HCT116 (cell line): ENCODE measurements around the gene TENM3. TPM values are rescaled to one million over a fixed set of nuclear protein-coding genes. Genes with fewer than 3 reads are reported as not detected.

Experiments
- ATAC-seq: fragments of 200-7000 bp; cut with Tn5 transposase; 2 replicates; pipeline ENCODE4 v1.9.1; 2020; ENCODE audit warnings: mild to moderate bottlenecking, moderate library complexity
- BruUV-seq: library from RNA; stranded (reverse); fragments of 400-500 nt; replicated peaks from 2 replicates; lab custom pipeline; 2021; lab: Mats Ljungman, UMichigan
- CTCF ChIA-PET: fragments of 300-600 bp; sonication (Branson Sonifier 250); formaldehyde crosslinking; loops from one replicate; lab custom pipeline; 2021; ENCODE audit warnings: antibody characterized with exemption; lab: Charles Lee
- POLR2A ChIA-PET: fragments of 300-600, 350-600 bp; sonication (Branson Sonifier 250); formaldehyde crosslinking; loops from one replicate; lab custom pipeline; 2021; ENCODE audit warnings: antibody characterized with exemption; lab: Charles Lee
- RAD21 ChIA-PET, 2 experiments: fragments of 300-600 bp; sonication (Branson Sonifier 250); formaldehyde crosslinking; loops; one replicate each; lab custom pipeline; 2023; ENCODE audit warnings: low total read pairs in 2 of 2; ENCODE audit not compliant: uncharacterized antibody in 2 of 2, unreplicated experiment in 2 of 2, low non-redundant PET in 1 of 2; lab: Charles Lee
- DNase-seq: peaks from one replicate; pipeline ENCODE4 v3.0.0-alpha.2; 2010; ENCODE audit warnings: low read depth, low spot score
- H2AFZ ChIP-seq: fragments of 200-600 bp; shearing (Covaris generic), sonication (generic); 2 replicates; pipeline ENCODE4 v1.6.1; 2017; ENCODE audit warnings: low read depth, mixed run types, mixed read lengths, antibody characterized with exemption, low read length; ENCODE audit not compliant: poor library complexity, severe bottlenecking
- H3K27ac ChIP-seq: 2 replicates; pipeline ENCODE4 v1.5.1; 2012; ENCODE audit warnings: low read depth, low read length
- H3K27me3 ChIP-seq: fragments of 200-600 bp; sonication (generic); 2 replicates; pipeline ENCODE4 v1.6.1; 2016; ENCODE audit warnings: mixed run types, low read length, mixed read lengths; ENCODE audit not compliant: insufficient read depth
- H3K36me3 ChIP-seq, 2 experiments: fragments of 200-500 bp in 1 of 2; fragments of 200-600 bp in 1 of 2; sonication (Bioruptor generic) in 1 of 2; sonication (generic) in 1 of 2; 2 replicates each; pipeline versions ENCODE4 v1.5.1 to v1.6.1; 2014 to 2016; ENCODE audit warnings: low read length in 2 of 2, inconsistent platforms in 1 of 2, mixed read lengths in 1 of 2, mixed run types in 1 of 2; ENCODE audit not compliant: insufficient read depth in 2 of 2, control insufficient read depth in 1 of 2
- H3K4me1 ChIP-seq, 2 experiments: fragments of 200-600 bp in 1 of 2; sonication (generic) in 1 of 2; 2 replicates each; pipeline versions ENCODE4 v1.5.1 to v1.6.1; 2012 to 2017; ENCODE audit warnings: low read length in 2 of 2, inconsistent platforms in 1 of 2, mild to moderate bottlenecking in 1 of 2, mixed read lengths in 1 of 2, mixed run types in 1 of 2, moderate library complexity in 1 of 2; ENCODE audit not compliant: insufficient read depth in 2 of 2, control insufficient read depth in 1 of 2
- H3K4me2 ChIP-seq: fragments of 200-600 bp; sonication (generic); 2 replicates; pipeline ENCODE4 v1.6.1; 2017; ENCODE audit warnings: mixed run types, low read length, mixed read lengths
- H3K4me3 ChIP-seq, 2 experiments: fragments of 200-600 bp in 1 of 2; sonication (generic) in 1 of 2; replicated peaks in 1 of 2; 2 replicates each; pipeline ENCODE4 v1.5.1; 2011 to 2016; ENCODE audit warnings: low read length in 2 of 2, control low read depth in 1 of 2, low read depth in 1 of 2, mild to moderate bottlenecking in 1 of 2, mixed read lengths in 1 of 2, mixed run types in 1 of 2
- H3K79me2 ChIP-seq: fragments of 200-600 bp; sonication (generic); 2 replicates; pipeline ENCODE4 v1.6.1; 2017; ENCODE audit warnings: mild to moderate bottlenecking, mixed run types, low read length, moderate library complexity, mixed read lengths; ENCODE audit not compliant: insufficient read depth
- H3K9ac ChIP-seq: fragments of 200-600 bp; sonication (generic); 2 replicates; pipeline ENCODE4 v1.6.1; 2016; ENCODE audit warnings: low read length, mixed read lengths
- H3K9me2 ChIP-seq: fragments of 200-600 bp; sonication (generic), shearing (Covaris generic); 2 replicates; pipeline ENCODE4 v1.6.1; 2017; ENCODE audit warnings: mixed run types, mild to moderate bottlenecking, moderate library complexity; ENCODE audit not compliant: insufficient read depth
- H3K9me3 ChIP-seq, 2 experiments: fragments of 200-500 bp in 1 of 2; fragments of 200-600 bp in 1 of 2; sonication (Bioruptor generic) in 1 of 2; sonication (generic) in 1 of 2; 2 replicates each; pipeline ENCODE4 v1.6.1; 2014 to 2017; ENCODE audit warnings: low read length in 2 of 2, mixed read lengths in 2 of 2, inconsistent platforms in 1 of 2, low read depth in 1 of 2, mild to moderate bottlenecking in 1 of 2, mixed run types in 1 of 2, moderate library complexity in 1 of 2; ENCODE audit not compliant: control insufficient read depth in 1 of 2, insufficient read depth in 1 of 2
- H4K20me1 ChIP-seq: fragments of 200-600 bp; sonication (generic), shearing (Covaris generic); 2 replicates; pipeline ENCODE4 v1.6.1; 2017; ENCODE audit warnings: mixed run types, mild to moderate bottlenecking, moderate library complexity; ENCODE audit not compliant: insufficient read depth
- ATF3 ChIP-seq: IDR thresholded peaks from 2 replicates; pipeline ENCODE4 v1.6.1; 2012
- CBX3 ChIP-seq: IDR thresholded peaks from 2 replicates; pipeline ENCODE4 v1.6.1; 2012; ENCODE audit warnings: low read depth
- EGR1 ChIP-seq: IDR thresholded peaks from 2 replicates; pipeline ENCODE4 v1.6.1; 2012; ENCODE audit warnings: low read depth
- EZH2 ChIP-seq: fragments of 200-600 bp; sonication (generic); IDR thresholded peaks from 2 replicates; pipeline ENCODE4 v1.6.1; 2017; ENCODE audit warnings: antibody characterized with exemption, mixed run types
- EZH2phosphoT487 ChIP-seq: fragments of 200-600 bp; IDR thresholded peaks from 2 replicates; pipeline ENCODE4 v1.6.1; 2018; ENCODE audit warnings: antibody characterized with exemption, borderline replicate concordance
- FOSL1 ChIP-seq: IDR thresholded peaks from 2 replicates; pipeline ENCODE4 v1.6.1; 2012; ENCODE audit warnings: low read depth
- JUND ChIP-seq: IDR thresholded peaks from 2 replicates; pipeline ENCODE4 v1.6.1; 2012
- MAX ChIP-seq: IDR thresholded peaks from 2 replicates; pipeline ENCODE4 v1.6.1; 2012
- POLR2AphosphoS5 ChIP-seq: IDR thresholded peaks from 2 replicates; pipeline ENCODE4 v1.6.1; 2011; ENCODE audit warnings: mild to moderate bottlenecking, low read depth, low read length, moderate library complexity
- REST ChIP-seq: IDR thresholded peaks from 2 replicates; pipeline ENCODE4 v1.6.1; 2012; ENCODE audit warnings: low read depth
- SIN3A ChIP-seq: IDR thresholded peaks from 2 replicates; pipeline ENCODE4 v1.6.1; 2012; ENCODE audit warnings: low read depth
- SP1 ChIP-seq: IDR thresholded peaks from 2 replicates; pipeline ENCODE4 v1.6.1; 2012; ENCODE audit warnings: low read depth
- YY1 ChIP-seq: IDR thresholded peaks from 2 replicates; pipeline ENCODE4 v1.6.1; 2011; ENCODE audit warnings: low read length, low read depth, moderate library complexity, mild to moderate bottlenecking; ENCODE audit not compliant: insufficient replicate concordance; ENCODE audit errors: extremely low read depth
- ZBTB33 ChIP-seq: IDR thresholded peaks from 2 replicates; pipeline ENCODE4 v1.6.1; 2011; ENCODE audit warnings: mild to moderate bottlenecking, low read length, moderate library complexity; ENCODE audit not compliant: insufficient replicate concordance; ENCODE audit errors: extremely low read depth
- ZNF274 ChIP-seq: fragments of 200-500 bp; sonication (Bioruptor generic); IDR thresholded peaks from 2 replicates; pipeline ENCODE4 v1.6.1; 2014; ENCODE audit warnings: mild to moderate bottlenecking, low read depth, low read length, inconsistent platforms
- intact Hi-C: fragments of 100-400 bp; cut with micrococcal nuclease; formaldehyde crosslinking; loops from 2 replicates; pipeline ENCODE4 v1.10.0; 2022
- total RNA-seq: library from RNA; stranded (reverse); gene quantifications from one replicate; pipeline ENCODE4 v1.2.1, GENCODE V29; 2021; ENCODE audit not compliant: unreplicated experiment

The TENM3 gene
- total RNA-seq, 1 experiment from 2014 or later: 0.54 TPM

- peaks cover 14% of the 10 kb centered on the region for H3K27me3 ChIP-seq
- H4K20me1 ChIP-seq: no peaks in the 10 kb centered on the region; the same call in 1 of the 2 replicates
- ChIA-PET POLR2A (no interaction called here), RAD21 (no interaction called here)
- no peaks in the 10 kb centered on the region for H3K4me1 ChIP-seq
- no peak for ATAC-seq
- H3K36me3 ChIP-seq: no peaks in the 10 kb centered on the region
- H3K9ac ChIP-seq: no peak overlapping the region
- no peak overlapping the region for H3K4me3 ChIP-seq
- intact Hi-C loops: loop anchor here (10.0 kb wide), 1 partner anchor 276 kb away; no protein-coding TSS in a partner anchor
- no peak overlapping the region for H2AFZ ChIP-seq
- H3K27ac ChIP-seq: no peak overlapping the region
- DNase-seq: no peak
- BruUV-seq: no TSS peak
- no peak for TF ChIP-seq ATF3
- no peak for TF ChIP-seq JUND
- TF ChIP-seq REST: no peak
- no peak for TF ChIP-seq ZBTB33
- TF ChIP-seq ZNF274: no peak
- no peak for TF ChIP-seq EZH2phosphoT487
- TF ChIP-seq POLR2AphosphoS5: no peak
- no peak for TF ChIP-seq MAX
- TF ChIP-seq CBX3: no peak
- no peak for TF ChIP-seq EZH2
- TF ChIP-seq EGR1: no peak
- no peak for TF ChIP-seq YY1
- TF ChIP-seq SIN3A: no peak
- TF ChIP-seq FOSL1: no peak
- no peak for TF ChIP-seq SP1
- TF ChIP-seq, all 23 proteins: peak for 0
- Histone ChIP-seq H3K4me2 (no peak overlapping the region), H3K9me2 (no peaks in the 10 kb centered on the region), H3K79me2 (no peaks in the 10 kb centered on the region), H3K9me3 (no peaks in the 10 kb centered on the region)
- CTCF ChIA-PET: no interaction called here
Measured at GRCh38 chr4:182648766-182649165, 405.6 kb downstream of the TENM3 start.
